A673 (cell line): ENCODE measurements around the gene GMNC. TPM values are rescaled to one million over a fixed set of nuclear protein-coding genes. Genes with fewer than 3 reads are reported as not detected.
A peak's percentile ranks its signal among the peaks of the same experiment; 100 is the strongest.

Experiments used
- BruUV-seq: library from RNA; stranded (reverse); fragments of 400-500 nt; replicated peaks from 2 replicates; lab custom pipeline; 2021; lab: Mats Ljungman, UMichigan
- CTCF ChIA-PET: fragments of 300-600 bp; sonication (Branson Sonifier 250); formaldehyde crosslinking; loops from one replicate; lab custom pipeline; 2022; ENCODE audit warnings: antibody characterized with exemption; lab: Charles Lee
- POLR2A ChIA-PET: fragments of 300-600 bp; sonication (Branson Sonifier 250); formaldehyde crosslinking; loops from one replicate; lab custom pipeline; 2022; ENCODE audit warnings: antibody characterized with exemption; ENCODE audit not compliant: low non-redundant PET; lab: Charles Lee
- DNase-seq: peaks from one replicate; pipeline ENCODE4 v3.0.0-alpha.2; 2015; ENCODE audit warnings: low spot score
- H3K27ac ChIP-seq: fragments of 200-600 bp; sonication (generic); 2 replicates; pipeline ENCODE4 v1.5.1; 2016; ENCODE audit warnings: mixed run types, low read depth, mild to moderate bottlenecking, mixed read lengths, antibody characterized with exemption, low read length; ENCODE audit not compliant: poor library complexity, severe bottlenecking
- H3K27me3 ChIP-seq: fragments of 200-600 bp; sonication (generic); replicated peaks from 2 replicates; pipeline ENCODE4 v1.6.1; 2017; ENCODE audit warnings: mixed run types, low read depth, mild to moderate bottlenecking, mixed read lengths, antibody characterized with exemption, low read length; ENCODE audit not compliant: insufficient read depth, poor library complexity
- H3K36me3 ChIP-seq: fragments of 200-600 bp; sonication (generic); 2 replicates; pipeline ENCODE4 v1.6.1; 2016; ENCODE audit warnings: mixed run types, mild to moderate bottlenecking, mixed read lengths, antibody characterized with exemption, low read length; ENCODE audit not compliant: insufficient read depth, poor library complexity, severe bottlenecking
- H3K4me1 ChIP-seq: fragments of 200-600 bp; sonication (generic); 2 replicates; pipeline ENCODE4 v1.6.1; 2017; ENCODE audit warnings: mixed run types, mild to moderate bottlenecking, mixed read lengths, antibody characterized with exemption, low read length; ENCODE audit not compliant: insufficient read depth, poor library complexity, severe bottlenecking
- H3K4me3 ChIP-seq: fragments of 200-600 bp; sonication (generic); 2 replicates; pipeline ENCODE4 v1.5.1; 2016; ENCODE audit warnings: low read depth, mixed run types, mild to moderate bottlenecking, mixed read lengths, low read length; ENCODE audit not compliant: poor library complexity, severe bottlenecking
- H3K9me3 ChIP-seq: fragments of 200-600 bp; sonication (generic); 2 replicates; pipeline ENCODE4 v1.6.1; 2016; ENCODE audit warnings: mixed run types, low read depth, mild to moderate bottlenecking, mixed read lengths, antibody characterized with exemption, low read length; ENCODE audit not compliant: poor library complexity, severe bottlenecking
- CTCF ChIP-seq: fragments of 300-800, 200-600 bp; sonication (generic); conservative IDR thresholded peaks from 2 replicates; pipeline ENCODE4 v1.5.1; 2017; ENCODE audit warnings: low read depth, mild to moderate bottlenecking, antibody characterized with exemption, low read length, moderate library complexity, mixed read lengths
- EZH2 ChIP-seq: fragments of 200-600 bp; sonication (generic); IDR thresholded peaks from 2 replicates; pipeline ENCODE4 v1.6.1; 2017; ENCODE audit warnings: borderline replicate concordance, low read depth, mild to moderate bottlenecking, mixed read lengths, antibody characterized with exemption, low read length; ENCODE audit not compliant: poor library complexity, severe bottlenecking
- intact Hi-C: fragments of 100-400 bp; cut with micrococcal nuclease; formaldehyde crosslinking; loops from one replicate; pipeline ENCODE4 v1.10.0; 2022; ENCODE audit not compliant: unreplicated experiment
- total RNA-seq: library from RNA; stranded (reverse); gene quantifications from 2 replicates; pipeline ENCODE4 v1.2.3, GENCODE V29; 2021

The GMNC gene
- total RNA-seq, 1 experiment from 2014 or later = 3.7 TPM

- intact Hi-C loops = no loop called here
- no TSS peak for BruUV-seq
- DNase-seq = no peak
- TF ChIP-seq CTCF = no peak
- no peak for TF ChIP-seq EZH2
- Histone ChIP-seq H3K27ac (no peak overlapping the region), H3K27me3 (no peaks in the 10 kb centered on the region), H3K9me3 (no peaks in the 10 kb centered on the region), H3K36me3 (no peaks in the 10 kb centered on the region), H3K4me1 (peaks cover 6% of the 10 kb centered on the region), H3K4me3 (no peak overlapping the region)
- POLR2A ChIA-PET = no interaction called here
- CTCF ChIA-PET = interaction anchor here (0.6 kb wide), 1 partner anchor 1029 kb away, joined by 3 read pairs; no protein-coding TSS in a partner anchor
Observed at GRCh38 chr3:190809351-190809750, 53.1 kb downstream of the GMNC start.

GRCh38 chr3:190807719-190808375 lies 54.6 kb downstream of the GMNC start:
- ChIA-PET POLR2A (no interaction called here), CTCF (no interaction called here)
- no TSS peak for BruUV-seq
- Histone ChIP-seq H3K4me3 (no peak overlapping the region), H3K27me3 (no peaks in the 10 kb centered on the region), H3K4me1 (peaks cover 6% of the 10 kb centered on the region), H3K36me3 (no peaks in the 10 kb centered on the region), H3K27ac (no peak overlapping the region), H3K9me3 (no peaks in the 10 kb centered on the region)
- TF ChIP-seq EZH2 = no peak
- TF ChIP-seq CTCF = no peak
- intact Hi-C loops = no loop called here
- peak; percentile 16 for DNase-seq
